K562 (cell line): Measurements from ENCODE around the gene LRRC1. TPM values are rescaled to one million over a fixed set of nuclear protein-coding genes. Genes with fewer than 3 reads are reported as not detected.

Source experiments
- ATAC-seq: fragments of 200-7000 bp; cut with Tn5 transposase; 3 replicates; pipeline ENCODE4 v1.9.1; 2020; ENCODE audit warnings: moderate library complexity
- BruUV-seq: library from RNA; stranded (reverse); fragments of 400-500 nt; replicated peaks from 2 replicates; lab custom pipeline; 2021; lab: Mats Ljungman, UMichigan
- CTCF ChIA-PET: fragments of 300-600 bp; formaldehyde crosslinking; extraction: SDS; loops from one replicate; lab custom pipeline; 2021; ENCODE audit warnings: low intra/inter-chr PET ratio; lab: Yijun Ruan, JAX
- POLR2A ChIA-PET: fragments of 300-600, 350-650 bp; sonication (Branson Sonifier 250); formaldehyde crosslinking; extraction: SDS; loops from one replicate; lab custom pipeline; 2021; ENCODE audit warnings: antibody characterized with exemption, inconsistent platforms; lab: Yijun Ruan, JAX
- DNase-seq, 4 experiments: peaks; one replicate each; pipeline versions ENCODE4 v3.0.0 to v3.0.0-alpha.2; 2011 to 2018; ENCODE audit warnings: low spot score in 3 of 4, mixed read lengths in 3 of 4; ENCODE audit errors: extremely low read depth in 1 of 4
- FAIRE-seq: peaks from 2 replicates; lab custom pipeline; 2011; peaks lifted over from hg19 to GRCh38; lab: Jason Lieb, UNC
- H2AFZ ChIP-seq: 2 replicates; pipeline ENCODE4 v1.6.0; 2011; ENCODE audit warnings: low read depth, low read length, control low read depth, inconsistent platforms
- H3K27ac ChIP-seq: fragments of 200-600 bp; 3 replicates; pipeline ENCODE4 v1.8.0; 2011; ENCODE audit warnings: low read depth, mild to moderate bottlenecking, control low read depth, inconsistent platforms, low read length, moderate library complexity, mixed read lengths; ENCODE audit errors: extremely low read depth
- H3K27me3 ChIP-seq, 2 experiments: fragments of 300-600 bp in 1 of 2; 2 replicates in 1 of 2; 3 replicates in 1 of 2; pipeline versions ENCODE4 v1.6.0 to v1.8.0; 2011; ENCODE audit warnings: inconsistent platforms in 2 of 2, low read length in 2 of 2, mild to moderate bottlenecking in 1 of 2, mixed read lengths in 1 of 2, moderate library complexity in 1 of 2; ENCODE audit not compliant: control insufficient read depth in 2 of 2, insufficient read depth in 2 of 2
- H3K36me3 ChIP-seq: fragments of 300-600 bp; 3 replicates; pipeline ENCODE4 v1.8.0; 2011; ENCODE audit warnings: mild to moderate bottlenecking, low read length, inconsistent platforms; ENCODE audit not compliant: control insufficient read depth, insufficient read depth
- H3K4me1 ChIP-seq, 2 experiments: fragments of 200-600 bp in 1 of 2; replicated peaks in 1 of 2; 2 replicates in 1 of 2; 3 replicates in 1 of 2; pipeline versions ENCODE4 v1.5.1 to v1.8.0; 2011; ENCODE audit warnings: inconsistent platforms in 2 of 2, low read length in 2 of 2, mild to moderate bottlenecking in 1 of 2, mixed read lengths in 1 of 2, moderate library complexity in 1 of 2; ENCODE audit not compliant: control insufficient read depth in 2 of 2, insufficient read depth in 2 of 2
- H3K4me2 ChIP-seq: 2 replicates; pipeline ENCODE4 v1.6.1; 2011; ENCODE audit warnings: low read length, control low read depth, inconsistent platforms, mixed read lengths; ENCODE audit not compliant: insufficient read depth
- H3K4me3 ChIP-seq: fragments of 200-600 bp; sonication (generic), shearing (Covaris generic); 2 replicates; pipeline ENCODE4 v1.5.1; 2016; ENCODE audit warnings: control low read depth, inconsistent platforms
- H3K79me2 ChIP-seq: fragments of 200-600 bp; 3 replicates; pipeline ENCODE4 v1.8.0; 2011; ENCODE audit warnings: low read length, inconsistent platforms; ENCODE audit not compliant: control insufficient read depth, insufficient read depth
- H3K9ac ChIP-seq, 2 experiments: 2 replicates each; pipeline versions ENCODE4 v1.6.0 to v1.6.1; 2011; ENCODE audit warnings: low read depth in 2 of 2, low read length in 2 of 2, control low read depth in 1 of 2, inconsistent platforms in 1 of 2, mild to moderate bottlenecking in 1 of 2, mixed read lengths in 1 of 2; ENCODE audit not compliant: insufficient read depth in 1 of 2
- H3K9me1 ChIP-seq: one replicate; pipeline ENCODE4 v1.6.0; 2011; ENCODE audit warnings: inconsistent platforms, mild to moderate bottlenecking, low read length, moderate library complexity; ENCODE audit not compliant: control insufficient read depth, insufficient read depth
- H3K9me3 ChIP-seq: replicated peaks from 2 replicates; pipeline ENCODE4 v1.5.1; 2011; ENCODE audit warnings: low read depth, low read length, inconsistent platforms; ENCODE audit not compliant: control insufficient read depth, insufficient read depth
- H4K20me1 ChIP-seq: replicated peaks from 2 replicates; pipeline ENCODE4 v1.6.1; 2011; ENCODE audit warnings: low read length, inconsistent platforms, mixed read lengths; ENCODE audit not compliant: control insufficient read depth, insufficient read depth
- HDAC2 ChIP-seq: fragments of 450-650 bp; IDR thresholded peaks from 2 replicates; pipeline ENCODE4 v1.6.1; 2016; ENCODE audit warnings: mild to moderate bottlenecking
- ID3 ChIP-seq, 2 experiments: fragments of 250-450 bp in 1 of 2; fragments of 450-650 bp in 1 of 2; sonication (Bioruptor Pico) in 1 of 2; IDR thresholded peaks; 2 replicates each; pipeline versions ENCODE4 v1.6.1 to v1.8.0; 2016 to 2021; ENCODE audit warnings: mild to moderate bottlenecking in 2 of 2, moderate library complexity in 2 of 2, missing compliant biosample characterization in 1 of 2, missing genetic modification characterization in 1 of 2
- MAFK ChIP-seq: IDR thresholded peaks from 2 replicates; pipeline ENCODE4 v1.6.1; 2011; ENCODE audit warnings: low read length, improper control_type of control experiment
- MXD1 ChIP-seq: fragments of 250-450 bp; sonication (Bioruptor Pico); IDR thresholded peaks from 2 replicates; pipeline ENCODE4 v1.8.0; 2021; ENCODE audit warnings: borderline replicate concordance, mild to moderate bottlenecking, moderate library complexity; ENCODE audit not compliant: poor library complexity, severe bottlenecking
- MYC ChIP-seq, 2 experiments: fragments of 250-450 bp in 1 of 2; sonication (Bioruptor Pico) in 1 of 2; IDR thresholded peaks; 2 replicates each; pipeline versions ENCODE4 v1.5.1 to v1.6.1; 2012 to 2021; ENCODE audit warnings: low read depth in 2 of 2, borderline replicate concordance in 1 of 2, improper control_type of control experiment in 1 of 2, low read length in 1 of 2, mild to moderate bottlenecking in 1 of 2, moderate library complexity in 1 of 2
- MYNN ChIP-seq, 2 experiments: sonication (generic); formaldehyde crosslinking in 1 of 2; IDR thresholded peaks; 2 replicates each; pipeline versions ENCODE4 v1.5.0 to v1.6.1; 2016 to 2020; ENCODE audit warnings: antibody characterized with exemption in 1 of 2, missing genetic modification reagents in 1 of 2
- PRPF4 ChIP-seq: fragments of 200-400 bp; formaldehyde crosslinking; IDR thresholded peaks from one replicate; pipeline ENCODE4 v1.6.1; 2017; ENCODE audit warnings: low read length, low read depth, mild to moderate bottlenecking; ENCODE audit not compliant: insufficient read depth, poor library complexity, severe bottlenecking
- PYGO2 ChIP-seq: fragments of 450-650 bp; IDR thresholded peaks from 2 replicates; pipeline ENCODE4 v1.6.1; 2016; ENCODE audit warnings: mild to moderate bottlenecking, missing genetic modification characterization, moderate library complexity, missing compliant biosample characterization
- SP2 ChIP-seq: IDR thresholded peaks from 2 replicates; pipeline ENCODE4 v1.6.1; 2011; ENCODE audit warnings: mild to moderate bottlenecking, low read depth, low read length, moderate library complexity; ENCODE audit not compliant: poor library complexity, severe bottlenecking; ENCODE audit errors: extremely low read depth
- TBL1XR1 ChIP-seq, 2 experiments: IDR thresholded peaks; 2 replicates each; pipeline ENCODE4 v1.6.1; 2012; ENCODE audit warnings: improper control_type of control experiment in 2 of 2, low read length in 2 of 2, mild to moderate bottlenecking in 1 of 2
- TSC22D4 ChIP-seq: fragments of 450-650 bp; IDR thresholded peaks from 2 replicates; pipeline ENCODE4 v1.6.1; 2016; ENCODE audit warnings: missing genetic modification characterization, missing biosample characterization, control low read depth
- ZFP1 ChIP-seq: fragments of 450-650 bp; formaldehyde crosslinking; IDR thresholded peaks from 2 replicates; pipeline ENCODE4 v1.4.0; 2020; ENCODE audit warnings: mild to moderate bottlenecking, mixed read lengths
- ZNF316 ChIP-seq: fragments of 450-650 bp; IDR thresholded peaks from 2 replicates; pipeline ENCODE4 v1.6.1; 2016
- WGBS: fragments of 100-300 bp; shearing (Covaris generic); methylation state at CpG from one replicate; pipeline ENCODE4 v1.1.6; 2016; ENCODE audit warnings: low coverage, mixed read lengths; ENCODE audit not compliant: insufficient coverage; ENCODE audit errors: missing lambda C conversion rate; 5-methylcytosine and 5-hydroxymethylcytosine counted together
- in situ Hi-C: fragments of 300-500 bp; cut with MboI; formaldehyde crosslinking; loops from 4 replicates; pipeline ENCODE4 v1.15.0; 2018; ENCODE audit warnings: inconsistent platforms, mixed read lengths
- intact Hi-C: fragments of 100-400 bp; cut with micrococcal nuclease; formaldehyde crosslinking; loops from 2 replicates; pipeline ENCODE4 v1.14.2; 2022
- polyA plus RNA-seq, 8 experiments: library from polyadenylated mRNA; depleted of rRNA in 4 of 8; stranded (reverse) in 5 of 8; unstranded in 3 of 8; fragments of >200 nt; fragmentation: Nextera tagmentation in 2 of 8; fragmentation: Illumina TruSeq in 1 of 8; extraction: Ambion mirVana in 2 of 8; extraction: Trizol in 1 of 8; gene quantifications; 2 replicates each; pipeline versions ENCODE4 v1.2.1 to v1.2.3, GENCODE V29; 2011 to 2014; ENCODE audit warnings: inconsistent platforms in 1 of 8, missing spikeins in 1 of 8
- total RNA-seq, 7 experiments: library from RNA; depleted of rRNA in 6 of 7; stranded (reverse); fragments of >200 nt in 6 of 7; fragmentation: Illumina TruSeq in 2 of 7; extraction: Trizol in 2 of 7; gene quantifications; 2 replicates each; pipeline versions ENCODE4 v1.2.1 to v1.2.3, GENCODE V29; 2011 to 2021; ENCODE audit warnings: low replicate concordance in 1 of 7

LRRC1 gene
- total and polyA plus RNA-seq, 9 of the 15 experiments (the other 6 are each of a cell fraction or from before 2014, with no cell fraction given) = not detected

GRCh38 chr6:53889365-53889764 lies 94.6 kb downstream of the LRRC1 start:
- in situ Hi-C loops = no loop called here
- H3K27ac ChIP-seq = no peak overlapping the region
- CTCF ChIA-PET = no interaction called here
- no peak overlapping the region for H3K9ac ChIP-seq
- H3K27me3 ChIP-seq = no peaks in the 10 kb centered on the region
- no peak overlapping the region for H3K4me2 ChIP-seq
- H3K4me3 ChIP-seq = no peak overlapping the region
- H3K9me3 ChIP-seq = no peaks in the 10 kb centered on the region
- no peaks in the 10 kb centered on the region for H3K4me1 ChIP-seq
- H3K79me2 ChIP-seq = no peaks in the 10 kb centered on the region
- ATAC-seq (no peak), FAIRE-seq (no peak), DNase-seq (no peak)
- H3K9me1 ChIP-seq = no peaks in the 10 kb centered on the region
- no peaks in the 10 kb centered on the region for H4K20me1 ChIP-seq
- 0% methylated on average over 1 of the region's 1 CpG for WGBS
- POLR2A ChIA-PET = no interaction called here
- no TSS peak for BruUV-seq
- H3K36me3 ChIP-seq = no peaks in the 10 kb centered on the region
- intact Hi-C loops = no loop called here
- no peak overlapping the region for H2AFZ ChIP-seq
- TF ChIP-seq TBL1XR1 (IDR thresholded peaks at IDR 0.05; ENCODE audit: low read length in 2 of 2) = no peak
- TF ChIP-seq TSC22D4 (tag) = no peak
- TF ChIP-seq, all 486 proteins: peak for 0

GRCh38 chr6:53892707-53893106 lies 97.9 kb downstream of the LRRC1 start:
- Histone ChIP-seq H3K4me1 (no peaks in the 10 kb centered on the region), H3K79me2 (no peaks in the 10 kb centered on the region), H3K4me2 (no peak overlapping the region), H3K9me1 (no peaks in the 10 kb centered on the region), H3K9ac (no peak overlapping the region), H3K9me3 (no peaks in the 10 kb centered on the region), H3K27me3 (no peaks in the 10 kb centered on the region), H4K20me1 (no peaks in the 10 kb centered on the region), H3K36me3 (no peaks in the 10 kb centered on the region), H3K4me3 (no peak overlapping the region), H3K27ac (no peak overlapping the region), H2AFZ (no peak overlapping the region)
- in situ Hi-C loops = no loop called here
- FAIRE-seq (no peak), DNase-seq (no peak), ATAC-seq (no peak)
- ChIA-PET POLR2A (interaction anchor here (0.8 kb wide), 1 partner anchor 614 kb away, joined by 3 read pairs; no protein-coding TSS in a partner anchor), CTCF (no interaction called here)
- intact Hi-C loops = no loop called here
- no TSS peak for BruUV-seq
- 0% methylated on average over 1 of the region's 1 CpG for WGBS
- TF ChIP-seq HDAC2 (no peak), PYGO2 (tag) (no peak), ID3 (CRISPR knock-in tag; IDR thresholded peaks at IDR 0.05) (no peak), ID3 (tag; IDR thresholded peaks at IDR 0.05) (no peak), MAFK (no peak), ZFP1 (CRISPR knock-in tag) (no peak), MYNN (IDR thresholded peaks at IDR 0.05) (no peak), MYNN (CRISPR knock-in tag; IDR thresholded peaks at IDR 0.05) (no peak), PRPF4 (no peak), ZNF316 (no peak), MYC (IDR thresholded peaks at IDR 0.05; ENCODE audit: low read depth, low read length) (no peak), MYC (CRISPR knock-in tag; IDR thresholded peaks at IDR 0.05; ENCODE audit: borderline replicate concordance, low read depth) (no peak), SP2 (no peak), MXD1 (CRISPR knock-in tag) (no peak)
